Activated CD4-positive, alpha-beta T cell treated with anti-CD3 and anti-CD28 coated beads for 24 hours (primary cell): ENCODE data around the gene PCDH15.

Experiments
- DNase-seq, 2 donors: peaks; one replicate each; pipeline ENCODE4 v3.0.0-alpha.2; 2020; ENCODE audit warnings: low read depth in 2 of 2

Gene PCDH15

GRCh38 chr10:54708021-54708420, 93.0 kb downstream of the PCDH15 start:
- DNase-seq = no peak

- no peak for DNase-seq
Measured at GRCh38 chr10:54702583-54703485, 98.2 kb downstream of the PCDH15 start.

DNA sequence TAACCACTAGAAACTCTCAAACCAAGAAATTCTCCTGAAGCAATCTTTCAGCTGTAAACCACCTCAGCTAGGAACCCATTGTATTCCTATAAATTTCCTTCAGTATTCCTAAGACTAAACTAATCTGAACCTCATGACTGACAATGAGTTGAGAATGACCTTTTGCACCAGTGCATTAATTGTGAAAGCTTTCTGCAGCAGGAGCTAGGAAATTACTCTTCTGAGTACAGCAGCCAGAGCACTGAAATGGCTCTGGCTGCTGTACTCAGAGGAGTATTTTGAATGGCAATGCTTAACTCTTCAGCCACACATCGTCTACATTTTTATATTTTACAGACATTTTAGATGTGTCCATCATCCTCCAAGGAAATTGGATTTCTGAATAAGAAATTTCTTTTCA, 109.7 kb downstream of the PCDH15 start:
- DNase-seq = no peak

DNA sequence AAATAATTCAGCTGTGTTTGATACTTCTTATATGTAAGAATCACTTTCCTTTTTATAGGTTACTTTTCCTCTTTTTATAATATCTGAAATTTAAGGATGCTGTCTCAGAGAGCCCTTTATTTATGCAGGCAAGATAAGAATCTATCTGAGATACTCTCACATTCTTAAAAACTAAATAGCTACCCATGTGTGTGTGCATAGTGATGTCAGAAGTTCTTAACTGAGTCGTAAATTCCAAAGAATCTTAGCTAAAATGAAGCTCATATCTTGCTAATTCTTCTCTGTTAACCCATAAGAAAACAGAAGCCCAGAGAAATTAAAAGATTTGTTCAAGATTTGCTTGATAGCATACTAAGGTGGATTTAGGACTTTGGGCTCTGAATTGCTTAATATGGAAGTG, 118.5 kb downstream of the PCDH15 start:
- DNase-seq = no peak

DNA sequence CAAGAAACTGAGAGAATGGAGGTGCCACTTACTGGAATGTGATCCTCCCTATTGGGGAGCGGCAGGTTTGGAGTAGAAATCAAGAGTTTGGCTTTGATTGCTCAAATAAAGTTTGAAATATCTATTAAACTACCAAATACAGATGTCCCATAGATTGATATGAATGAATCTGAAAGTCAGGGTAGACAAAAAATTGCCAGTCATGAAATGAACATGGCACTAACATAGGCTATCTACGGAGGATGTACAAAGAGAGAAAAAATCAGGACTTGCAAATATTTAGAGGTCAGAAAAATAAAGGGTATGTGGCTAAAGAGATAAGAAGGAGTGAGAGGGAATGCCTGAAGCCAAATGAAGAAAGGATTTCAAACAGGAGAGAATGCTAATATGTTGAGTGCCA, 119.9 kb downstream of the PCDH15 start:
- no peak for DNase-seq

GRCh38 chr10:54667136-54667535, 133.9 kb downstream of the PCDH15 start:
- no peak for DNase-seq

DNA sequence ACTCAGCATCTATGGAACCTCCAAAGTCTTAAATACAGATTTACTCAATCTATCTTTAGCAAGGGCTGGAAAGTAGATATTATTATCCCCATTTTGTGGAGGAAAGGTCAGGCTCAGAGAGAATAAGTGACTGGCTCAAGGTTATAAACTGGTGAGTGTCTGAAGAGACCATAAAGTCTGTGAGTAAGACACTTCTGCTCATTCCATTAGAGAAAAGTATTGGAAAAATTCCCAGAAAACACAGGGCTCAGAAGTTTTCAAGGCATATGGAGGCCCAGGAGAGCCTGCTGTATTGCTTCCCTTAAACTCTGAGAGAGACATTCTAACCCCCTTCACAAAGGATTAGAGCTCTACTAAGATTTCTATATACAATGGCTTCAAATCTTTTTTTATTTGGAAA, 134.8 kb downstream of the PCDH15 start:
- DNase-seq = no peak

GRCh38 chr10:54665095-54665494, 135.9 kb downstream of the PCDH15 start:
- no peak for DNase-seq

GRCh38 chr10:54660397-54660796, 140.6 kb downstream of the PCDH15 start:
- DNase-seq = no peak

- DNase-seq = no peak
Measured at GRCh38 chr10:54656643-54657042, 144.4 kb downstream of the PCDH15 start.

- DNase-seq = no peak
Measured at GRCh38 chr10:54653518-54653917, 147.5 kb downstream of the PCDH15 start.

DNA sequence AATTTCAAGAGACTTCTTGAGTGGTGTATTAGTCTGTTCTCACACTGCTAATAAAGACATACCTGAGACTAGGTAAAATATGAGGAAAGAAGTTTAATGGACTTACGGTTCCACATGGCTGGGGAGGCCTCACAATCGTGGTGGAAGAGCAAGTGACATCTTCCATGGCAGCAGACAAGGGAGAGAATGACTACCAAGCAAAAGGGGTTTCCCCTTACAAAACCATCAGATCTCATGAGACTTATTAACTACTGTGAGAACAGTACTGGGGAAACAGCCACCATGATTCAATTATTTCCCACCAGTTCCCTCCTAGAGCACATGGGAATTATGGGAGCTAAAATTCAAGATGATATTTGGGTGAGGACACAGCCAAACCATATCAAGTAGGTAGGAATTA, 150.5 kb downstream of the PCDH15 start:
- no peak for DNase-seq

GRCh38 chr10:54622017-54622416, 179.0 kb downstream of the PCDH15 start:
- no peak for DNase-seq

DNA sequence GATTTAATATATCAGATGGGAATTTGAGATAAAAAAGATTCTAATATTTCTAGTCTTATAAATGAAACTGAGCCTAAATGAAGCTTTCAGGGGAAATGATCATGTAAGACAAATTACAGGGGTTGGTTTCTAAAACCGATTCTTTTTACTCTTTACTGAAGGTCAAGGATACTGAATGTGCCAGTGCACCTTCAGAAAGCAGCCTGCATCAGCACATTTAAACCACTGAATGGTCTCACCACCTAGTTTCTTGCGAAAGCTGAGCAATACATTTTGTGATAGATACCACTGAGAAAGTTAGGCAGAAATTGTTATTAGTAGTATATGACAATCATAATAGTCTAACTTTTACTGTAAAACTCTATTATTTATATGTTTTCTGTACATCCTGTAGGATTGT, 180.7 kb downstream of the PCDH15 start:
- DNase-seq = no peak

DNA sequence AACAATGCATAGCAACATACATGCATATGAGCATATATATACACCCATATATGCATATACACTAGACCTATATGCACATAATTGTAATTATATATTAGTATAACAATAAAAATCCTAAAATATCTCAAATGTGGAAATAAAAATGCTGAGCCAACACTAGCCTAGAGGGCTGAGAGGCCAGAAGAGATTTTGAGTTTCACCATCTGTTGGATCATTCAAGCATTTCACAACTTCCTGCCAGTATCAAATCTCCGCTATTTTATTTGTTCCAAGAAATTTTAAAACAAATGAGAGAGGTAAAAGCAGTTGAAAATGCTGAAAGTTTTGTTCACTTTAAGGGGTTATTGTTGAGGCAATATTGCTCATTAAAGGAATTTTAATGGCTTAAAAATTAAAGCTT, 187.0 kb downstream of the PCDH15 start:
- DNase-seq = no peak

DNA sequence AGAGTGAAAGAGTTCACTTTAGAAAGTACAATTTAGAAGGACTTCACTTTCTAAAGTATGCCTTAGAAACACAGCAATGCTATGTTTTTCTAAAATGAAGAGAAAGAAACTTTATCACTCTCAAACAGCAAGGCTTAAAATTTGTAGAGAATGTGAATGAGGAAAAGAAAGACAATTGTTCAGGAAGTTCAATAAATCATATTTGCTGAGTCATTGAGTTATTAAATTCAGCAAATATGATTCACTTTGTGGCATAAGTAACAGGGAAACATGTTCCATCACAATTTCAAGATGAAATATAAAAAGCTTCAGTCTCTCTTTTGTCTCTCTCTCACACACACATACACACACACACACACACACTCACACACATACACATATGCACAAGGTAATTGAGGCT, 187.9 kb downstream of the PCDH15 start:
- no peak for DNase-seq

GRCh38 chr10:54609423-54609822, 191.6 kb downstream of the PCDH15 start:
- no peak for DNase-seq

DNA sequence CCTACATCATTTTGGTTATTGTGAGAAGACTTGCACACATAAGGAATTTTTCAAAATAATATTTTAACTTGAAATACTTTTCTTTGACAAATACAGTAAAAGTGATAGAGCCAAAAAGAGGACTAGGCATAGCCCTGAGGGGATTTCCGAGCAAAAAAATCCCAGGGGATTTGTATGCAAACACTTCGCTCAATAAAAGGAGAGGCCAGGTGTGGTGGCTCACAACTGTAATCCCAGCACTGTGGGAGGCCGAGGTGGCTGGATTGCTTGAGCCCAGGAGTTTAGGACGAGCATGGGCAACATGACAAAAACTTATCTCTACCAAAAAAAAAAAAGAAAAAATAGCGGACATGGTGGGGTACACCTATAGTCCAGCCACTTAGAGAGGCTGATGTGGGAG, 193.0 kb downstream of the PCDH15 start:
- no peak for DNase-seq

DNA sequence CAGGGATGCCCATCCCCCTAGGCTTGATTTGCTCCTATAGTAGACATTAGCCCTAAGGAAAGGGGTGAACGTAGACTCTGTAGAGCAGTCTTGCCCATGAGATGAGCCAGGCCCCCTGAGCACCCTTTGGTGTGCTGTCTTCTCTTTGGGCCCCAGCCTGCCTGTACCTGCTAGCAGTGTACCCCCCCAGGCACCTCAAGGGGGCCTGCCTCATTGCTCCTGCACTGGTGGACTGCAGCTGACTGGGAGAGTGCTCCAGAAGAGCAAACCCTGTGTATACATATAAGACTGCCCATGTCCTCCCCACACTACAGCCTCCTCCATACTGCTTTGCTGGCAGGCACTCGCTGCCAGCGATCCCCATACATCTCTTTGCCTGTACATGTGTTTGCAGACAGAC, 206.7 kb downstream of the PCDH15 start:
- DNase-seq = no peak

- DNase-seq = no peak
Measured at GRCh38 chr10:54587971-54588370, 213.1 kb downstream of the PCDH15 start.

DNA sequence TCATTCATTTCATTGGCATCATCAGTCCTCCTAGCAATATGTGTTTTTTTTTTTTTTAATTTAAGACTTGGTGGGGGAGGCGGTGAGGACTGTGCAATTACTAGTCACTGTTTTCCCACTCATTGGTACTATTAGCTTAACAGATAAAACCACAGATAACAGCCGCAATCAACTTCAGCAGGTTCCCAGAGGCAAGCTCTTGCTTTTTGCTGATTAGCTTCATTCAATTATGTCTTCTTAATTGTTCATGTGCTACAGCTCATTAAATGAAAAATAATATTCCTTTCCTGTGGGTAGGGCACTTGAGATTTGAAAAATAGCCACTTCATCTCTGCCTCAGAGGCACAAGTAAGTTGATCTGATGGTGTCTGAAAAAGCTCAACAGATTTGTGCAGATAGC, 215.5 kb downstream of the PCDH15 start:
- no peak for DNase-seq

- DNase-seq = no peak
Measured at GRCh38 chr10:54577682-54578081, 223.3 kb downstream of the PCDH15 start.

GRCh38 chr10:54576541-54576940, 224.5 kb downstream of the PCDH15 start:
- DNase-seq = no peak

DNA sequence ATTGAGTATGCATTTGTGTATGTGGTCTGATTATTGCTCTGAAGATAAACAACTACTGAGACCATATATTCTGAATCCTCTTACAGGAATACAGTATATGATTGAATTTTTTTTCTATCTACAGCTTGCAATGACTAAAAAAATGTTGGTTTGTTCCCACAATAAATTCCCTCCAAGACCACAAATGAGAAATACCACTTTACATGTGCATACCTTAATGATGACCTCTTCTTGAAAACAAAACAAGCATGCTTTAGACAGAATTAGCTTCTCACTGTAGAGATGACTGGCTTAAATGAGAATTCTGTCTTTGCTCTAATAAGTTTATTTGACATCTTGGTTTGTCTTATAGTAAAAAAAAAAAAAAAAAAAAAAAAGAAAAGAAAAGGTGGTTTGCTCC, 241.5 kb downstream of the PCDH15 start:
- DNase-seq = no peak
